Neural progenitor cell (in vitro differentiated cells): ENCODE results near the gene KCNK7. TPM values are rescaled to one million over a fixed set of nuclear protein-coding genes. Genes with fewer than 3 reads are reported as not detected.

Experiments
- DNase-seq: peaks from one replicate; pipeline ENCODE4 v3.0.0-alpha.2; 2016; ENCODE audit warnings: low spot score
- H2AFZ ChIP-seq: fragments of 200-600 bp; sonication (generic); replicated peaks from 2 replicates; pipeline ENCODE4 v1.6.1; 2016; ENCODE audit warnings: antibody characterized with exemption
- H3F3A ChIP-seq: fragments of 200-600 bp; sonication (generic); 2 replicates; pipeline ENCODE4 v1.6.1; 2016; ENCODE audit warnings: antibody characterized with exemption, low read depth
- H3K27ac ChIP-seq: fragments of 200-600 bp; sonication (generic); 2 replicates; pipeline ENCODE4 v1.5.1; 2016; ENCODE audit warnings: mild to moderate bottlenecking
- H3K27me3 ChIP-seq: fragments of 200-600 bp; sonication (generic); 2 replicates; pipeline ENCODE4 v1.6.1; 2016; ENCODE audit warnings: mild to moderate bottlenecking, moderate library complexity
- H3K36me3 ChIP-seq: fragments of 200-600 bp; sonication (generic); 2 replicates; pipeline ENCODE4 v1.5.1; 2016
- H3K4me1 ChIP-seq: fragments of 200-600 bp; sonication (generic); 2 replicates; pipeline ENCODE4 v1.6.1; 2016; ENCODE audit warnings: mixed run types
- H3K4me2 ChIP-seq: fragments of 200-600 bp; sonication (generic); 2 replicates; pipeline ENCODE4 v1.6.1; 2016
- H3K4me3 ChIP-seq: fragments of 200-600 bp; sonication (generic); 2 replicates; pipeline ENCODE4 v1.5.1; 2016
- H3K79me2 ChIP-seq: fragments of 200-600 bp; sonication (generic); 2 replicates; pipeline ENCODE4 v1.6.1; 2016; ENCODE audit warnings: low read depth
- H3K9ac ChIP-seq: fragments of 200-600 bp; sonication (generic); 2 replicates; pipeline ENCODE4 v1.6.1; 2016
- H3K9me3 ChIP-seq: fragments of 200-600 bp; sonication (generic); 2 replicates; pipeline ENCODE4 v1.5.1; 2016; ENCODE audit warnings: low read depth
- H4K20me1 ChIP-seq: fragments of 200-600 bp; sonication (generic); 2 replicates; pipeline ENCODE4 v1.6.1; 2016; ENCODE audit warnings: low read depth
- H3K27ac Mint-ChIP-seq: 3 replicates; pipeline ENCODE4 v1.8.0; 2021; ENCODE audit warnings: mixed read lengths
- H3K27me3 Mint-ChIP-seq: 2 replicates; pipeline ENCODE4 v1.8.0; 2022; ENCODE audit warnings: low read depth, mild to moderate bottlenecking, inconsistent platforms, moderate library complexity, mixed read lengths; ENCODE audit not compliant: insufficient read depth
- H3K36me3 Mint-ChIP-seq: 3 replicates; pipeline ENCODE4 v1.8.0; 2021; ENCODE audit warnings: mixed read lengths
- H3K4me1 Mint-ChIP-seq: 3 replicates; pipeline ENCODE4 v1.8.0; 2021; ENCODE audit warnings: mixed read lengths
- H3K4me3 Mint-ChIP-seq: 3 replicates; pipeline ENCODE4 v1.8.0; 2021; ENCODE audit warnings: mild to moderate bottlenecking, moderate library complexity, mixed read lengths
- H3K9me3 Mint-ChIP-seq: 3 replicates; pipeline ENCODE4 v1.8.0; 2020; ENCODE audit warnings: mixed read lengths
- CTCF ChIP-seq: fragments of 200-600 bp; sonication (generic); IDR thresholded peaks from 2 replicates; pipeline ENCODE4 v1.5.1; 2017; ENCODE audit warnings: antibody characterized with exemption, mild to moderate bottlenecking
- EZH2 ChIP-seq: fragments of 200-600 bp; sonication (generic); IDR thresholded peaks from 2 replicates; pipeline ENCODE4 v1.6.1; 2017; ENCODE audit warnings: antibody characterized with exemption, mild to moderate bottlenecking, moderate library complexity
- EZH2phosphoT487 ChIP-seq: fragments of 200-600 bp; sonication (generic); IDR thresholded peaks from 2 replicates; pipeline ENCODE4 v1.6.1; 2017; ENCODE audit warnings: antibody characterized with exemption
- total RNA-seq: library from RNA; depleted of rRNA; stranded (reverse); fragments of >200 nt; gene quantifications from 2 replicates; pipeline ENCODE4 v1.2.3, GENCODE V29; 2015; ENCODE audit warnings: low replicate concordance

KCNK7 gene
- total RNA-seq, 1 donor from 2014 or later, result not detected

GRCh38 chr11:65620666-65621065 lies 25.1 kb upstream of the KCNK7 start:
- peaks cover 10% of the 10 kb centered on the region for H4K20me1 ChIP-seq
- no peak overlapping the region for H3K4me2 ChIP-seq
- H3K9me3 ChIP-seq, result no peaks in the 10 kb centered on the region
- peaks cover 19% of the 10 kb centered on the region for H3K79me2 ChIP-seq
- no peak for DNase-seq
- no peaks in the 10 kb centered on the region for H3K36me3 ChIP-seq
- H3K9ac ChIP-seq, result no peak overlapping the region
- Mint-ChIP-seq H3K27ac (no peak overlapping the region), H3K27me3 (peaks cover 2% of the 10 kb centered on the region), H3K36me3 (peaks cover 7% of the 10 kb centered on the region), H3K4me3 (no peak overlapping the region), H3K4me1 (peaks cover 9% of the 10 kb centered on the region), H3K9me3 (no peaks in the 10 kb centered on the region)
- no peak overlapping the region for H2AFZ ChIP-seq
- H3K27ac ChIP-seq, result no peak overlapping the region
- TF ChIP-seq EZH2phosphoT487 (no peak), CTCF (no peak), EZH2 (no peak)
- no peak overlapping the region for H3K4me3 ChIP-seq
- no peaks in the 10 kb centered on the region for H3K27me3 ChIP-seq
- H3F3A ChIP-seq, result peaks cover 5% of the 10 kb centered on the region
- peaks cover 6% of the 10 kb centered on the region for H3K4me1 ChIP-seq

GRCh38 chr11:65619281-65619928 lies 23.8 kb upstream of the KCNK7 start:
- no peak overlapping the region for H2AFZ ChIP-seq

GRCh38 chr11:65618763-65619162 lies 23.2 kb upstream of the KCNK7 start:
- Histone ChIP-seq H3K4me2 (no peak overlapping the region), H3K9ac (no peak overlapping the region), H4K20me1 (peaks cover 10% of the 10 kb centered on the region), H3K4me3 (no peak overlapping the region), H3F3A (peaks cover 12% of the 10 kb centered on the region), H2AFZ (no peak overlapping the region), H3K27me3 (no peaks in the 10 kb centered on the region), H3K27ac (no peak overlapping the region), H3K79me2 (peaks cover 26% of the 10 kb centered on the region), H3K4me1 (peaks cover 6% of the 10 kb centered on the region), H3K36me3 (no peaks in the 10 kb centered on the region), H3K9me3 (no peaks in the 10 kb centered on the region)
- H3K4me1 Mint-ChIP-seq, result peaks cover 12% of the 10 kb centered on the region
- DNase-seq, result no peak
- no peaks in the 10 kb centered on the region for H3K9me3 Mint-ChIP-seq
- H3K36me3 Mint-ChIP-seq, result peaks cover 7% of the 10 kb centered on the region
- no peak for TF ChIP-seq CTCF
- TF ChIP-seq EZH2, result no peak
- TF ChIP-seq EZH2phosphoT487, result no peak
- peaks cover 7% of the 10 kb centered on the region for H3K27me3 Mint-ChIP-seq
- no peak overlapping the region for H3K27ac Mint-ChIP-seq
- H3K4me3 Mint-ChIP-seq, result no peak overlapping the region

More at GRCh38 chr11:65619281-65619928, 23.8 kb upstream of the KCNK7 start:
- peaks cover 10% of the 10 kb centered on the region for H3F3A ChIP-seq
- Mint-ChIP-seq H3K4me3 (peak overlapping the region; percentile 73), H3K27ac (no peak overlapping the region), H3K4me1 (peaks cover 12% of the 10 kb centered on the region), H3K36me3 (peaks cover 7% of the 10 kb centered on the region), H3K9me3 (no peaks in the 10 kb centered on the region), H3K27me3 (peaks cover 7% of the 10 kb centered on the region)
- peaks cover 10% of the 10 kb centered on the region for H4K20me1 ChIP-seq
- no peak overlapping the region for H3K9ac ChIP-seq
- TF ChIP-seq EZH2phosphoT487, result no peak
- TF ChIP-seq EZH2, result no peak
- no peak for TF ChIP-seq CTCF
- H3K79me2 ChIP-seq, result peaks cover 20% of the 10 kb centered on the region
- no peak overlapping the region for H3K4me2 ChIP-seq
- H3K4me1 ChIP-seq, result peaks cover 6% of the 10 kb centered on the region
- H3K27me3 ChIP-seq, result no peaks in the 10 kb centered on the region
- no peak overlapping the region for H3K4me3 ChIP-seq
- no peak for DNase-seq
- H3K27ac ChIP-seq, result no peak overlapping the region
- no peaks in the 10 kb centered on the region for H3K36me3 ChIP-seq
- H3K9me3 ChIP-seq, result no peaks in the 10 kb centered on the region
